Measurements from ENCODE around the gene SEC24D.

- TF ChIP-seq PKNOX1 (IDR thresholded peaks at IDR 0.05) (no peak), FOXK2 (IDR thresholded peaks at IDR 0.05) (no peak), ZNF384 (IDR thresholded peaks at IDR 0.05) (no peak)
Observed at GRCh38 chr4:118839221-118839927, 3.4 kb upstream of the SEC24D start.
